DND-41 (cell line): Measurements from ENCODE around the gene FAM209A.
"Not testable (repeated sequence)": the region's sequence is repeated elsewhere in the genome, so short reads cannot be mapped to it uniquely, and the experiment has no call there.

Experiments used
- ATAC-seq: fragments of 200-7000 bp; cut with Tn5 transposase; 3 replicates; pipeline ENCODE4 v1.9.1; 2021; ENCODE audit warnings: low read depth; ENCODE audit not compliant: insufficient read depth
- DNase-seq: peaks from one replicate; pipeline ENCODE4 v3.0.0-alpha.2; 2020
- H2AFZ ChIP-seq: 2 replicates; pipeline ENCODE4 v1.6.0; 2012; ENCODE audit warnings: low read depth, low read length
- H3K27ac ChIP-seq: 2 replicates; pipeline ENCODE4 v1.5.1; 2012; ENCODE audit warnings: low read length, inconsistent platforms
- H3K27me3 ChIP-seq: fragments of 200-600 bp; sonication (generic); 2 replicates; pipeline ENCODE4 v1.6.0; 2012; ENCODE audit warnings: low read length, mild to moderate bottlenecking, inconsistent platforms; ENCODE audit not compliant: insufficient read depth, poor library complexity
- H3K36me3 ChIP-seq: 2 replicates; pipeline ENCODE4 v1.5.1; 2012; ENCODE audit warnings: low read length, inconsistent platforms; ENCODE audit not compliant: insufficient read depth
- H3K4me1 ChIP-seq: 2 replicates; pipeline ENCODE4 v1.5.1; 2012; ENCODE audit warnings: mild to moderate bottlenecking, low read length; ENCODE audit not compliant: insufficient read depth
- H3K4me2 ChIP-seq: 2 replicates; pipeline ENCODE4 v1.6.0; 2012; ENCODE audit warnings: mild to moderate bottlenecking, moderate library complexity, low read length, inconsistent platforms; ENCODE audit not compliant: insufficient read depth
- H3K4me3 ChIP-seq, 2 experiments: fragments of 200-600 bp in 1 of 2; shearing (Covaris generic) in 1 of 2; 2 replicates each; pipeline ENCODE4 v1.5.1; 2012 to 2016; ENCODE audit warnings: inconsistent platforms in 2 of 2, low read length in 2 of 2, mild to moderate bottlenecking in 2 of 2, low read depth in 1 of 2, moderate library complexity in 1 of 2
- H3K79me2 ChIP-seq: 2 replicates; pipeline ENCODE4 v1.6.0; 2012; ENCODE audit warnings: low read length, inconsistent platforms; ENCODE audit not compliant: insufficient read depth
- H3K9ac ChIP-seq: 2 replicates; pipeline ENCODE4 v1.6.0; 2012; ENCODE audit warnings: low read depth, mild to moderate bottlenecking, inconsistent platforms, low read length, moderate library complexity
- H3K9me3 ChIP-seq: 2 replicates; pipeline ENCODE4 v1.5.1; 2012; ENCODE audit warnings: low read length, moderate library complexity, mild to moderate bottlenecking, inconsistent platforms; ENCODE audit not compliant: insufficient read depth, severe bottlenecking
- H4K20me1 ChIP-seq: 2 replicates; pipeline ENCODE4 v1.6.0; 2012; ENCODE audit warnings: low read length; ENCODE audit not compliant: insufficient read depth
- CTCF ChIP-seq: IDR thresholded peaks from 2 replicates; pipeline ENCODE4 v1.5.1; 2012; ENCODE audit warnings: borderline replicate concordance, low read length, moderate library complexity, mild to moderate bottlenecking; ENCODE audit not compliant: poor library complexity, severe bottlenecking; ENCODE audit errors: extremely low read depth
- EZH2 ChIP-seq: IDR thresholded peaks from 3 replicates; pipeline ENCODE4 v1.6.1; 2012; ENCODE audit warnings: borderline replicate concordance, low read depth, mild to moderate bottlenecking, moderate library complexity, low read length, inconsistent platforms; ENCODE audit not compliant: severe bottlenecking

The FAM209A gene

GRCh38 chr20:56524444-56524843 lies at the start of gene FAM209A:
FAM209A (plus strand) TSS chr20:56524744; CDS start chr20:56524809, 65 bp downstream.
- H3K9me3 ChIP-seq = peaks cover 14% of the 10 kb centered on the region
- not testable (repeated sequence) for DNase-seq, ATAC-seq, H2AFZ ChIP-seq, H3K9ac ChIP-seq, H3K4me2 ChIP-seq, H4K20me1 ChIP-seq, H3K27ac ChIP-seq, H3K27me3 ChIP-seq, H3K4me1 ChIP-seq, H3K4me3 ChIP-seq, H3K79me2 ChIP-seq
- peaks cover 12% of the 10 kb centered on the region for H3K36me3 ChIP-seq

GRCh38 chr20:56483970-56484369 lies 40.6 kb upstream of the FAM209A start:
- Histone ChIP-seq H3K4me2 (no peak overlapping the region), H3K4me1 (no peaks in the 10 kb centered on the region), H2AFZ (no peak overlapping the region), H3K27ac (no peak overlapping the region), H3K79me2 (peaks cover 20% of the 10 kb centered on the region), H3K27me3 (no peaks in the 10 kb centered on the region), H3K9ac (no peak overlapping the region), H3K36me3 (peaks cover 87% of the 10 kb centered on the region), H4K20me1 (peaks cover 23% of the 10 kb centered on the region), H3K9me3 (no peaks in the 10 kb centered on the region), H3K4me3 (no peak overlapping the region)
- ATAC-seq (no peak), DNase-seq (no peak)
- TF ChIP-seq EZH2 = no peak
- no peak for TF ChIP-seq CTCF

GRCh38 chr20:56487216-56487615 lies 37.3 kb upstream of the FAM209A start:
- Histone ChIP-seq H3K4me1 (no peaks in the 10 kb centered on the region), H3K27ac (no peak overlapping the region), H4K20me1 (peaks cover 24% of the 10 kb centered on the region), H3K36me3 (peaks cover 82% of the 10 kb centered on the region), H3K9me3 (no peaks in the 10 kb centered on the region), H2AFZ (no peak overlapping the region), H3K4me3 (no peak overlapping the region), H3K4me2 (no peak overlapping the region), H3K9ac (no peak overlapping the region), H3K27me3 (no peaks in the 10 kb centered on the region), H3K79me2 (peaks cover 29% of the 10 kb centered on the region)
- no peak for DNase-seq
- TF ChIP-seq EZH2 (no peak), CTCF (no peak)
- ATAC-seq = no peak

- Histone ChIP-seq H3K4me2 (no peak overlapping the region), H3K27ac (no peak overlapping the region), H3K79me2 (peaks cover 23% of the 10 kb centered on the region; the same call in 1 of the 2 replicates), H3K27me3 (no peaks in the 10 kb centered on the region), H3K36me3 (peaks cover 77% of the 10 kb centered on the region), H3K4me3 (no peak overlapping the region), H2AFZ (no peak overlapping the region), H4K20me1 (peaks cover 24% of the 10 kb centered on the region), H3K9me3 (no peaks in the 10 kb centered on the region), H3K9ac (no peak overlapping the region), H3K4me1 (no peaks in the 10 kb centered on the region)
- ATAC-seq = no peak
- no peak for TF ChIP-seq EZH2
- no peak for TF ChIP-seq CTCF
- no peak for DNase-seq
Measured at GRCh38 chr20:56488566-56488965, 36.0 kb upstream of the FAM209A start.
